HEK293 (cell line): ENCODE results near the gene CHD5.

Experiments used
- TRIM28 ChIP-seq: IDR thresholded peaks from 2 replicates; pipeline ENCODE4 v1.6.1; 2011; ENCODE audit warnings: low read length, control low read depth, borderline replicate concordance
- ZNF600 ChIP-seq: fragments of 450-650 bp; formaldehyde crosslinking; IDR thresholded peaks from 2 replicates; pipeline ENCODE4 v1.5.1; 2016; ENCODE audit warnings: missing biosample characterization, missing genetic modification characterization
- TF ChIP-seq, protein P1 (sequence below): fragments of 450-650 bp; formaldehyde crosslinking; IDR thresholded peaks from 2 replicates; pipeline ENCODE4 v1.5.1; 2016; ENCODE audit warnings: missing biosample characterization, missing genetic modification characterization

DNA sequence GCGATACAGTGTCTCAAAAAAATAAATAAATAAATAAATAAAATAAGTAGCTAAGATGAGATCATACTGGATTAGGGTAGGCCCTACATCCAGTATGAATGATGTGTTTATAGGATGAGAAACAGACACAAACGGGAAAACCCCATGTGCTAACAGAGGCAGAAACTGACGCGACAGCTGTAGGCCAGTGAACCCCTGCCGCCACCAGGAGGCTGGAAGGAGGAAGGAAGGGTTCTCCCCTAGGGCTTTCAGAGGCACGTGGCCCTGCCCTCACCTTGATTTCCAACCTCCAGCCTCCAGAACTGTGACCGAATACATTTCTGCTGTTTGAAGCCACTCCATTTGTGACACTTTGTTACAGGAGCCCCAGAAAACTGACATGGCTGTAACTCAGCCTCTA, 38.5 kb downstream of the CHD5 start:
- TF ChIP-seq, protein P1, sequence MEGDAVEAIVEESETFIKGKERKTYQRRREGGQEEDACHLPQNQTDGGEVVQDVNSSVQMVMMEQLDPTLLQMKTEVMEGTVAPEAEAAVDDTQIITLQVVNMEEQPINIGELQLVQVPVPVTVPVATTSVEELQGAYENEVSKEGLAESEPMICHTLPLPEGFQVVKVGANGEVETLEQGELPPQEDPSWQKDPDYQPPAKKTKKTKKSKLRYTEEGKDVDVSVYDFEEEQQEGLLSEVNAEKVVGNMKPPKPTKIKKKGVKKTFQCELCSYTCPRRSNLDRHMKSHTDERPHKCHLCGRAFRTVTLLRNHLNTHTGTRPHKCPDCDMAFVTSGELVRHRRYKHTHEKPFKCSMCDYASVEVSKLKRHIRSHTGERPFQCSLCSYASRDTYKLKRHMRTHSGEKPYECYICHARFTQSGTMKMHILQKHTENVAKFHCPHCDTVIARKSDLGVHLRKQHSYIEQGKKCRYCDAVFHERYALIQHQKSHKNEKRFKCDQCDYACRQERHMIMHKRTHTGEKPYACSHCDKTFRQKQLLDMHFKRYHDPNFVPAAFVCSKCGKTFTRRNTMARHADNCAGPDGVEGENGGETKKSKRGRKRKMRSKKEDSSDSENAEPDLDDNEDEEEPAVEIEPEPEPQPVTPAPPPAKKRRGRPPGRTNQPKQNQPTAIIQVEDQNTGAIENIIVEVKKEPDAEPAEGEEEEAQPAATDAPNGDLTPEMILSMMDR (tag by site-specific recombination): no peak
- no peak for TF ChIP-seq TRIM28
- no peak for TF ChIP-seq ZNF600 (tag by site-specific recombination)
